ENCODE results near the gene KCNK10.

- TF ChIP-seq CTCF (IDR thresholded peaks at IDR 0.05; ENCODE audit: insufficient read depth, low read length) (no peak), POLR2AphosphoS5 (IDR thresholded peaks at IDR 0.05; ENCODE audit: low read depth) (no peak), GABPA (IDR thresholded peaks at IDR 0.05; ENCODE audit: low read depth) (no peak), REST (IDR thresholded peaks at IDR 0.05; ENCODE audit: insufficient replicate concordance, low read depth) (no peak)
Measured at GRCh38 chr14:88243946-88244345, 79.1 kb downstream of the KCNK10 start.

Data from HL-60 (cell line).